ENCODE results near the gene TPM3. TPM values are rescaled to one million over a fixed set of nuclear protein-coding genes. Genes with fewer than 3 reads are reported as not detected.

Gene TPM3
- total and polyA plus RNA-seq, 2 of the 8 experiments (the other 6 are each of a cell fraction or from before 2014, with no cell fraction given): 278 to 572 TPM

DNA sequence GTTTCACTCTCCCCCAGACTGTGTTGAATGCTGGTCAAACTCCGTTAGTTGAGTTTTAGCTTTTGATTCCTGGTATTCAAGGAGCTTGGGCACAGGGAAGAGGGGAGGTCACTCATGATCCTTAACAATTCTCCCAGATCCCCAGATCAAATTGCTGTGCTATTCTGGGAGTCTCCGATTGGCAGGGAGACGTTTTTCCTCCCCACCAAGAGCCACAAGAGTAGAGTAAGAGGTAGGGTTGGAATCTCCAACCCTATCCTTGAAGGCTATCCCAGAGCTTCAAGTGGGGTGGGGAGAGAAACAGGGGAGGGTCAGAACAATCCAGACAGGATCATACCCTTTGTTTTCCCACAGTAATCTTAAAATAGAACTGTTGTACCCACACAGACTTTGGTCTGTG is 576 bp upstream of the TPM3 start:
- H2AFZ ChIP-seq (ENCODE audit: low read length): no peak overlapping the region
- no peak overlapping the region for H3K23ac ChIP-seq (ENCODE audit: insufficient read length)
- H2BK15ac ChIP-seq (ENCODE audit: low read length): no peak overlapping the region
- H3K56ac ChIP-seq (replicated peaks; ENCODE audit: insufficient read length, low read depth, low read length): no peak overlapping the region
- POLR2A ChIA-PET (ENCODE audit: partially characterized antibody): interaction anchor here (0.7 to 2.8 kb wide), 10 partner anchors 8 to 202 kb away, joined by 3 to 14 read pairs (median 3); partner anchors contain the start of gene RPS27
- H3K4me3 ChIP-seq (ENCODE audit: extremely low read depth in 1 of 4, insufficient read depth in 2 of 4, low read depth in 3 of 4, low read length in 4 of 4): no peak overlapping the region
- CTCF ChIA-PET (ENCODE audit: partially characterized antibody): interaction anchor here (0.6 to 1.1 kb wide), 6 partner anchors 25 to 143 kb away, joined by 3 to 4 read pairs (median 3); no protein-coding TSS in a partner anchor
- H2BK12ac ChIP-seq (ENCODE audit: low read depth, low read length): no peak overlapping the region
- H2AK5ac ChIP-seq (ENCODE audit: low read depth, low read length): no peak overlapping the region
- no peaks in the 10 kb centered on the region for H4K20me1 ChIP-seq (replicated peaks in 1 of 2; ENCODE audit: control insufficient read depth in 1 of 2, insufficient read depth in 2 of 2, low read length in 2 of 2)
- H4K5ac ChIP-seq (ENCODE audit: insufficient read length, low read depth, low read length): no peak overlapping the region
- H3K79me1 ChIP-seq (ENCODE audit: low read depth, low read length): no peaks in the 10 kb centered on the region
- H3K79me2 ChIP-seq (ENCODE audit: control insufficient read depth in 1 of 2, insufficient read depth in 2 of 2, low read length in 2 of 2): no peaks in the 10 kb centered on the region
- no peak overlapping the region for H4K8ac ChIP-seq (ENCODE audit: extremely low read depth, insufficient read depth, low read length)
- H2BK20ac ChIP-seq (ENCODE audit: low read length): no peak overlapping the region; the same call in 1 of the 2 replicates
- TF ChIP-seq SIX5 (IDR thresholded peaks at IDR 0.05; ENCODE audit: low read depth, low read length) (no peak), CHD1 (IDR thresholded peaks at IDR 0.05; ENCODE audit: low read depth, low read length) (no peak), TAF7 (optimal IDR thresholded peaks at IDR 0.05; ENCODE audit: borderline replicate concordance, low read depth, low read length) (no peak), KDM1A (IDR thresholded peaks at IDR 0.05; ENCODE audit: borderline replicate concordance, low read length) (no peak), CBX8 (IDR thresholded peaks at IDR 0.05; ENCODE audit: borderline replicate concordance, low read depth, low read length) (no peak), POLR2AphosphoS5 (IDR thresholded peaks at IDR 0.05; ENCODE audit: low read depth, low read length) (no peak)
- TF ChIP-seq, protein P1, sequence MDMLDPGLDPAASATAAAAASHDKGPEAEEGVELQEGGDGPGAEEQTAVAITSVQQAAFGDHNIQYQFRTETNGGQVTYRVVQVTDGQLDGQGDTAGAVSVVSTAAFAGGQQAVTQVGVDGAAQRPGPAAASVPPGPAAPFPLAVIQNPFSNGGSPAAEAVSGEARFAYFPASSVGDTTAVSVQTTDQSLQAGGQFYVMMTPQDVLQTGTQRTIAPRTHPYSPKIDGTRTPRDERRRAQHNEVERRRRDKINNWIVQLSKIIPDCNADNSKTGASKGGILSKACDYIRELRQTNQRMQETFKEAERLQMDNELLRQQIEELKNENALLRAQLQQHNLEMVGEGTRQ (IDR thresholded peaks at IDR 0.05; ENCODE audit: low read length): no peak
- FAIRE-seq (no peak), DNase-seq (ENCODE audit: low read depth in 1 of 2, low spot score in 2 of 2) (no peak)
- H2BK5ac ChIP-seq (ENCODE audit: low read depth, low read length): no peak overlapping the region
- H3K9ac ChIP-seq (replicated peaks in 1 of 4; ENCODE audit: extremely low read depth in 1 of 4, low read depth in 3 of 4, low read length in 3 of 4): no peak overlapping the region
- H3K4me1 ChIP-seq (replicated peaks in 1 of 4; ENCODE audit: control insufficient read depth in 3 of 4, insufficient read depth in 4 of 4, low read length in 3 of 4): peaks cover 0 to 7% (median 1%) of the 10 kb centered on the region in 4 experiments; a peak in 2 of 7 replicates
- 75% methylated on average over 3 of the region's 3 CpGs; no CpG with 5 or more reads in 1 of the 2 experiments for WGBS, 2 experiments (ENCODE audit: extremely low coverage in 1 of 2, insufficient coverage in 1 of 2, insufficient read length in 1 of 2, insufficient replicate concordance in 2 of 2, low coverage in 1 of 2, low lambda C conversion rate in 2 of 2, missing lambda C conversion rate in 1 of 2)
- H3K9me3 ChIP-seq (ENCODE audit: insufficient read depth in 2 of 2, low read depth in 1 of 2, low read length in 1 of 2): no peaks in the 10 kb centered on the region
- no peak overlapping the region for H3K4ac ChIP-seq (replicated peaks; ENCODE audit: insufficient read length, low read depth, low read length)
- H3K23me2 ChIP-seq (ENCODE audit: low read depth, low read length): no peaks in the 10 kb centered on the region
- H3K14ac ChIP-seq (ENCODE audit: insufficient read length): no peak overlapping the region
- H3K36me3 ChIP-seq (ENCODE audit: control insufficient read depth in 2 of 4, insufficient read depth in 4 of 4, low read length in 3 of 4): no peaks in the 10 kb centered on the region
- H4K91ac ChIP-seq (replicated peaks; ENCODE audit: insufficient read length, low read length): no peak overlapping the region
- no peak overlapping the region for H3K4me2 ChIP-seq (ENCODE audit: insufficient read depth in 1 of 2, low read depth in 2 of 2, low read length in 2 of 2)
- H3K27me3 ChIP-seq (replicated peaks in 1 of 4; ENCODE audit: control insufficient read depth in 3 of 4, extremely low read depth in 1 of 4, insufficient read depth in 3 of 4, low read length in 3 of 4): no peaks in the 10 kb centered on the region
- no peak overlapping the region for H3K27ac ChIP-seq (ENCODE audit: low read depth, low read length)
- no peak overlapping the region for H3K18ac ChIP-seq (ENCODE audit: extremely low read depth, low read length)
- no peak overlapping the region for H2BK120ac ChIP-seq (replicated peaks; ENCODE audit: low read depth, low read length)
